Skeletal muscle tissue (tissue), 4 donors: ENCODE measurements around the gene GUCY2D. TPM values are rescaled to one million over a fixed set of nuclear protein-coding genes. Genes with fewer than 3 reads are reported as not detected.

Experiments used
- H3K27ac ChIP-seq: one replicate; pipeline ENCODE4 v1.7.0; 2013; ENCODE audit warnings: mild to moderate bottlenecking, low read depth, low read length, inconsistent platforms
- H3K27me3 ChIP-seq, 3 donors: one replicate each; pipeline ENCODE4 v1.7.0; 2013; ENCODE audit warnings: low read length in 3 of 3; ENCODE audit not compliant: control insufficient read depth in 3 of 3, insufficient read depth in 3 of 3
- H3K36me3 ChIP-seq, 3 donors: one replicate each; pipeline ENCODE4 v1.7.0; 2013; ENCODE audit warnings: low read length in 3 of 3; ENCODE audit not compliant: control insufficient read depth in 3 of 3, insufficient read depth in 3 of 3
- H3K4me1 ChIP-seq, 3 donors: one replicate each; pipeline ENCODE4 v1.7.0; 2013; ENCODE audit warnings: low read length in 3 of 3, mild to moderate bottlenecking in 3 of 3; ENCODE audit not compliant: control insufficient read depth in 3 of 3, insufficient read depth in 3 of 3
- H3K4me3 ChIP-seq, 3 donors: one replicate each; pipeline ENCODE4 v1.7.0; 2013; ENCODE audit warnings: low read length in 3 of 3
- H3K9ac ChIP-seq, 3 donors: one replicate each; pipeline ENCODE4 v1.7.0; 2013; ENCODE audit warnings: low read length in 3 of 3, mild to moderate bottlenecking in 3 of 3, moderate library complexity in 2 of 3, low read depth in 1 of 3
- H3K9me3 ChIP-seq, 3 donors: one replicate each; pipeline ENCODE4 v1.7.0; 2013; ENCODE audit warnings: low read length in 3 of 3; ENCODE audit not compliant: control insufficient read depth in 3 of 3
- total RNA-seq: library from RNA; depleted of rRNA; stranded (reverse); fragments of >200 nt; gene quantifications from one replicate; pipeline ENCODE4 v1.2.3, GENCODE V29; 2014
- donor health status: Osteomylitis.

The GUCY2D gene
- total RNA-seq, 1 donor from 2014 or later, result not detected

- Histone ChIP-seq H3K27ac (no peak overlapping the region), H3K36me3 (no peaks in the 10 kb centered on the region), H3K9me3 (no peaks in the 10 kb centered on the region), H3K9ac (no peak overlapping the region), H3K4me3 (no peak overlapping the region), H3K4me1 (peaks cover 0 to 9% (median 0%) of the 10 kb centered on the region in 3 donors), H3K27me3 (peaks cover 11 to 31% (median 31%) of the 10 kb centered on the region in 3 donors)
Measured at GRCh38 chr17:8041249-8041928, 39.0 kb downstream of the GUCY2D start.

- no peaks in the 10 kb centered on the region for H3K9me3 ChIP-seq
- no peaks in the 10 kb centered on the region for H3K36me3 ChIP-seq
- H3K27ac ChIP-seq, result no peak overlapping the region
- H3K27me3 ChIP-seq, result peaks cover 11 to 37% (median 37%) of the 10 kb centered on the region in 3 donors
- no peak overlapping the region for H3K4me3 ChIP-seq
- peaks cover 0 to 9% (median 0%) of the 10 kb centered on the region in 3 donors for H3K4me1 ChIP-seq
- no peak overlapping the region for H3K9ac ChIP-seq
Measured at GRCh38 chr17:8041979-8042378, 39.6 kb downstream of the GUCY2D start.

- no peak overlapping the region for H3K4me3 ChIP-seq
- H3K27me3 ChIP-seq, result peaks cover under 1 to 25% (median 24%) of the 10 kb centered on the region in 3 donors
- H3K27ac ChIP-seq, result no peak overlapping the region
- peaks cover 0 to 5% (median 0%) of the 10 kb centered on the region in 3 donors for H3K4me1 ChIP-seq
- H3K36me3 ChIP-seq, result no peaks in the 10 kb centered on the region
- H3K9me3 ChIP-seq, result no peaks in the 10 kb centered on the region
- no peak overlapping the region for H3K9ac ChIP-seq
Measured at GRCh38 chr17:8044819-8045810, 42.7 kb downstream of the GUCY2D start.

GRCh38 chr17:8046306-8046928, 44.0 kb downstream of the GUCY2D start:
- H3K27ac ChIP-seq, result no peak overlapping the region
- H3K9me3 ChIP-seq, result no peaks in the 10 kb centered on the region
- no peaks in the 10 kb centered on the region for H3K4me1 ChIP-seq
- no peaks in the 10 kb centered on the region for H3K36me3 ChIP-seq
- H3K27me3 ChIP-seq, result peaks cover 0 to 24% (median 23%) of the 10 kb centered on the region in 3 donors
- no peak overlapping the region for H3K4me3 ChIP-seq
- no peak overlapping the region for H3K9ac ChIP-seq

- Histone ChIP-seq H3K27ac (no peak overlapping the region), H3K4me1 (no peaks in the 10 kb centered on the region), H3K36me3 (no peaks in the 10 kb centered on the region), H3K9ac (no peak overlapping the region), H3K4me3 (no peak overlapping the region), H3K27me3 (peaks cover 0 to 26% (median 23%) of the 10 kb centered on the region in 3 donors), H3K9me3 (no peaks in the 10 kb centered on the region)
Measured at GRCh38 chr17:8046929-8047768, 44.7 kb downstream of the GUCY2D start.

GRCh38 chr17:8047769-8048110, 45.3 kb downstream of the GUCY2D start:
- Histone ChIP-seq H3K4me1 (no peaks in the 10 kb centered on the region), H3K9ac (no peak overlapping the region), H3K27me3 (peaks cover 0 to 29% (median 23%) of the 10 kb centered on the region in 3 donors), H3K9me3 (no peaks in the 10 kb centered on the region), H3K36me3 (no peaks in the 10 kb centered on the region), H3K27ac (no peak overlapping the region), H3K4me3 (no peak overlapping the region)

GRCh38 chr17:8048236-8048635, 45.8 kb downstream of the GUCY2D start:
- Histone ChIP-seq H3K27ac (no peak overlapping the region), H3K4me1 (no peaks in the 10 kb centered on the region), H3K36me3 (no peaks in the 10 kb centered on the region), H3K27me3 (peaks cover 0 to 29% (median 23%) of the 10 kb centered on the region in 3 donors), H3K9me3 (no peaks in the 10 kb centered on the region), H3K9ac (no peak overlapping the region), H3K4me3 (no peak overlapping the region)

- H3K9ac ChIP-seq, result no peak overlapping the region
- no peaks in the 10 kb centered on the region for H3K36me3 ChIP-seq
Measured at GRCh38 chr17:8048736-8049135, 46.3 kb downstream of the GUCY2D start.

GRCh38 chr17:8051831-8052230, 49.4 kb downstream of the GUCY2D start:
- Histone ChIP-seq H3K9ac (no peak overlapping the region), H3K4me3 (no peak overlapping the region), H3K27me3 (peaks cover 7 to 15% (median 9%) of the 10 kb centered on the region in 3 donors), H3K9me3 (no peaks in the 10 kb centered on the region), H3K27ac (no peak overlapping the region), H3K4me1 (no peaks in the 10 kb centered on the region), H3K36me3 (no peaks in the 10 kb centered on the region)

More at GRCh38 chr17:8048736-8049135, 46.3 kb downstream of the GUCY2D start:
- Histone ChIP-seq H3K4me1 (no peaks in the 10 kb centered on the region), H3K27ac (no peak overlapping the region), H3K27me3 (peaks cover 0 to 29% (median 23%) of the 10 kb centered on the region in 3 donors), H3K4me3 (no peak overlapping the region), H3K9me3 (no peaks in the 10 kb centered on the region)
